A673 (cell line): Measurements from ENCODE around the gene KLHL10.
"Not testable (repeated sequence)": the region's sequence is repeated elsewhere in the genome, so short reads cannot be mapped to it uniquely, and the experiment has no call there.

Experiments
- EZH2 ChIP-seq: fragments of 200-600 bp; sonication (generic); IDR thresholded peaks from 2 replicates; pipeline ENCODE4 v1.6.1; 2017; ENCODE audit warnings: borderline replicate concordance, low read depth, mild to moderate bottlenecking, mixed read lengths, antibody characterized with exemption, low read length; ENCODE audit not compliant: poor library complexity, severe bottlenecking
- TF ChIP-seq, protein P1 (sequence below): fragments of 300-800, 200-600 bp; sonication (generic); conservative IDR thresholded peaks from 2 replicates; pipeline ENCODE4 v1.5.1; 2017; ENCODE audit warnings: low read depth, mild to moderate bottlenecking, antibody characterized with exemption, low read length, moderate library complexity, mixed read lengths

DNA sequence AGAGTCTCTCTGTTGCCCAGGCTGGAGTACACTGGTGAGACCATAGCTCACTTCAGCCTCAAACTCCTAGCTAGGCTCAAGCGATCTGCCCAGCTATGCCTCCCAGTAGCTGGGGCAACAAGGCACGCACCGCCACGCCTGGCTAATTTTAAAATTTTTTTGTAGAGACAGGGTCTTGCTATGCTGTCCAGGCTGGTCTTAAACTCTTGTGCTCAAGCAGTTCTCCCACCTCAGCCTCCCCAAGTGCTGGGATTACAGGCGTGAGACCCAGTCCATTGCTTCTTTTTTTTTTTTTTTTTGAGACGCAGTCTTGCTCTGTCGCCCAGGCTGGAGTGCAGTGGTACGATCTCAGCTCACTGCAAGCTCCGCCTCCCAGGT lies 36.7 kb downstream of the KLHL10 start:
- TF ChIP-seq, protein P1, sequence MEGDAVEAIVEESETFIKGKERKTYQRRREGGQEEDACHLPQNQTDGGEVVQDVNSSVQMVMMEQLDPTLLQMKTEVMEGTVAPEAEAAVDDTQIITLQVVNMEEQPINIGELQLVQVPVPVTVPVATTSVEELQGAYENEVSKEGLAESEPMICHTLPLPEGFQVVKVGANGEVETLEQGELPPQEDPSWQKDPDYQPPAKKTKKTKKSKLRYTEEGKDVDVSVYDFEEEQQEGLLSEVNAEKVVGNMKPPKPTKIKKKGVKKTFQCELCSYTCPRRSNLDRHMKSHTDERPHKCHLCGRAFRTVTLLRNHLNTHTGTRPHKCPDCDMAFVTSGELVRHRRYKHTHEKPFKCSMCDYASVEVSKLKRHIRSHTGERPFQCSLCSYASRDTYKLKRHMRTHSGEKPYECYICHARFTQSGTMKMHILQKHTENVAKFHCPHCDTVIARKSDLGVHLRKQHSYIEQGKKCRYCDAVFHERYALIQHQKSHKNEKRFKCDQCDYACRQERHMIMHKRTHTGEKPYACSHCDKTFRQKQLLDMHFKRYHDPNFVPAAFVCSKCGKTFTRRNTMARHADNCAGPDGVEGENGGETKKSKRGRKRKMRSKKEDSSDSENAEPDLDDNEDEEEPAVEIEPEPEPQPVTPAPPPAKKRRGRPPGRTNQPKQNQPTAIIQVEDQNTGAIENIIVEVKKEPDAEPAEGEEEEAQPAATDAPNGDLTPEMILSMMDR: not testable (repeated sequence)
- not testable (repeated sequence) for TF ChIP-seq EZH2
